Small intestine (tissue), 16 donors: ENCODE data around the gene NMUR1. TPM values are rescaled to one million over a fixed set of nuclear protein-coding genes. Genes with fewer than 3 reads are reported as not detected.
A peak's percentile ranks its signal among the peaks of the same experiment; 100 is the strongest.
"Not testable (repeated sequence)": the region's sequence is repeated elsewhere in the genome, so short reads cannot be mapped to it uniquely, and the experiment has no call there.

Experiments
- DNase-seq, 2 donors: peaks; one replicate each; pipeline versions ENCODE4 v3.0.0 to v3.0.0-alpha.2; 2013
- FAIRE-seq: peaks from 2 replicates; lab custom pipeline; 2012; peaks lifted over from hg19 to GRCh38; lab: Jason Lieb, UNC
- H3K27ac ChIP-seq, 3 donors: one replicate each; pipeline ENCODE4 v1.5.1; 2013; ENCODE audit warnings: low read length in 2 of 3, mild to moderate bottlenecking in 2 of 3, control low read depth in 1 of 3, inconsistent platforms in 1 of 3, low read depth in 1 of 3, moderate library complexity in 1 of 3
- H3K27me3 ChIP-seq, 3 donors: one replicate each; pipeline ENCODE4 v1.6.1; 2013; ENCODE audit warnings: low read length in 3 of 3, inconsistent platforms in 1 of 3; ENCODE audit not compliant: control insufficient read depth in 3 of 3, insufficient read depth in 3 of 3
- H3K36me3 ChIP-seq, 3 donors: one replicate each; pipeline ENCODE4 v1.6.1; 2013; ENCODE audit warnings: low read length in 3 of 3, inconsistent platforms in 1 of 3, low read depth in 1 of 3, mild to moderate bottlenecking in 1 of 3, moderate library complexity in 1 of 3; ENCODE audit not compliant: control insufficient read depth in 3 of 3, insufficient read depth in 2 of 3
- H3K4me1 ChIP-seq, 3 donors: one replicate each; pipeline ENCODE4 v1.6.1; 2013; ENCODE audit warnings: low read length in 2 of 3, inconsistent platforms in 1 of 3, low read depth in 1 of 3, mild to moderate bottlenecking in 1 of 3, moderate library complexity in 1 of 3; ENCODE audit not compliant: control insufficient read depth in 3 of 3, insufficient read depth in 2 of 3
- H3K4me3 ChIP-seq, 3 donors: one replicate each; pipeline ENCODE4 v1.5.1; 2013; ENCODE audit warnings: low read length in 3 of 3, control low read depth in 1 of 3, inconsistent platforms in 1 of 3, low read depth in 1 of 3, mild to moderate bottlenecking in 1 of 3, moderate library complexity in 1 of 3
- H3K9me3 ChIP-seq, 2 donors: one replicate each; pipeline ENCODE4 v1.6.1; 2013; ENCODE audit warnings: low read depth in 1 of 2, low read length in 1 of 2; ENCODE audit not compliant: control insufficient read depth in 2 of 2, insufficient read depth in 1 of 2
- WGBS, 3 donors: extraction: QIAGEN DNeasy Blood & Tissue Kit; methylation state at CpG; one replicate each; pipeline ENCODE4 v1.1.7; 2013; 5-methylcytosine and 5-hydroxymethylcytosine counted together
- long read RNA-seq, 10 donors: transcript quantifications; one replicate each; lab custom pipeline, GENCODE V29; 2026
- polyA plus RNA-seq, 4 donors: library from polyadenylated mRNA; stranded (reverse) in 3 of 4; unstranded in 1 of 4; fragments of 200-250 nt in 3 of 4; fragments of 120-200 nt in 1 of 4; gene quantifications; one replicate each; pipeline versions ENCODE4 v1.2.1 to v1.2.3, GENCODE V29; 2013
- donor health status: healthy with polysubstance abuse.
- donor health status: control.
- donor health status: control.
- donor health status: Bipolar disorder and iron deficiency.
- donor health status: healthy.

The NMUR1 gene, protein sequence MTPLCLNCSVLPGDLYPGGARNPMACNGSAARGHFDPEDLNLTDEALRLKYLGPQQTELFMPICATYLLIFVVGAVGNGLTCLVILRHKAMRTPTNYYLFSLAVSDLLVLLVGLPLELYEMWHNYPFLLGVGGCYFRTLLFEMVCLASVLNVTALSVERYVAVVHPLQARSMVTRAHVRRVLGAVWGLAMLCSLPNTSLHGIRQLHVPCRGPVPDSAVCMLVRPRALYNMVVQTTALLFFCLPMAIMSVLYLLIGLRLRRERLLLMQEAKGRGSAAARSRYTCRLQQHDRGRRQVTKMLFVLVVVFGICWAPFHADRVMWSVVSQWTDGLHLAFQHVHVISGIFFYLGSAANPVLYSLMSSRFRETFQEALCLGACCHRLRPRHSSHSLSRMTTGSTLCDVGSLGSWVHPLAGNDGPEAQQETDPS
- polyA plus RNA-seq, result 1 to 10 TPM in 1 of 4 donors, under 1 TPM in 2, not detected in 1; 0.60 to 1.4 (median 0.81) TPM
- long read RNA-seq, donor 1, result 0 reads
- long read RNA-seq, donor 2, result 0 reads
- long read RNA-seq, donor 3, result 0 reads
- long read RNA-seq, donor 4, result 0 reads
- long read RNA-seq, donor 5, result 0 reads
- long read RNA-seq, donor 6, result 0 reads
- long read RNA-seq, donor 7, result 0 reads
- long read RNA-seq, donor 8, result 0 reads
- long read RNA-seq, donor 9, result 0 reads
- long read RNA-seq, donor 10, partial matches to known transcripts, result 0 of 1 reads
- long read RNA-seq, donor 10, other reads (novel, unspliced or antisense), result 0 of 1 reads

DNA sequence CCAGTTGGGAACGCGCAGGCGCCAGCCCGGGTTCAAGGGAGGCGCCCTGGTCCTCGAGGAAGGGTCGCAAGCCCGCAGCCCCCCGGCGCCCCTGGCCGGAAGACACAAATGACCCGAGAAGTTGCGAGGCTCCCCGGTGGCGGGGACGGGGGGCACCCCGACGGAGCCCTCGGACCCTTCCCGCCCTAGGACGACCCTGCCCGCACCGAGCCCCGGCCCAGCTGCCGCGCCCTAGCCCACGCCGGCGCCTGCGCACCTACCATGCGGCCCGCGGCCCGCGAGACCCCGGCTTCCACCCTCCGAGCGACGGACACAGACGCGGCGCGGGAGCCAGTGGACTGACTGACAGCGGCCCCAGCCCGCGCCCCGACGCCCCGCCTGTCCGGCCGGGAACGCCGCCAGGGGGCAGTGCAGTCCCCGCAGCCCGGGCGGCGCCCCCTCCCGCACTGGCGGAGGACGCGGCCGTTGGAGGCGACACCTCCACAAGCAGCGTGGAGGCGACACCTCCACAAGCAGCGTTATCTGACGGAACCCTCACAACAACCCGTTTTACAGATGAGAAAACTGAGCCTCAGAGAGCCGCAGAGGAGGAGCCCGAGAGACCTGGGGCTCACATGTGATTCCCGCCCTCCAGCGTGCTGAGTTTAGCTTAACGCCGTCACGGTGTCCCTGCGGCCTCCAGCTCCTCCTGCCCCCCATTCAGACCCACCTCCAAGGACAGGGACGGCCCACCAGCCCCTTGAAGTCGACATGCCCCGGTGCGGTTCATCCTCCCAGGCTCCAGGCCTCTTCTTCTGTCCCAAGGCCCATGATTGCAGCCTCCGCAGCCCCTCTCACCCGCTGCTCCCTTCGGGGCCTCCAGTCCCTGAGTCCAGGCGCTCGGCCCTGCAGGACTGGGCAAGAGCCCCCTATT lies at the start of gene NMUR1:
Gene NMUR1 (minus strand): TSS at position 347 of the 913 bp plus-strand sequence. CDS start 84 bp downstream, at position 263.
- no peak for FAIRE-seq

DNA sequence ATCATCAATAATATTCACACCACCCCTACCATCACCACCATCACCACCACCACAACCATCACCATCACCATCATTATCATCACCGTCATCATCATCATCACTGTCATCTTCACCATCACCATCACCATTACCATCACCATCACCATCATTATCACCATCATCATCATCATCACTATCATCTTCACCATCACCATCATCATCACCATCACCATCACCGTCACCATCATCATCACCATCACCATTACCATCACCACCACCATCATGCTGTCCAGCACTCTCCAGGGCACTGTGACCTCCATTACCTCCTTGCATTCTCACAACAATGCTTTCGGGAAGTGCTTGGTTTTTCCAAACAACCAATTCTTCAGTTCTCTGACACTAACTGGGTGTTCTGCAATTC lies 49.3 kb upstream of the NMUR1 start:
- 94 to 98% (median 95%) methylated on average over 3 of the region's 3 CpGs for WGBS, 3 donors
- DNase-seq, result no peak
- Histone ChIP-seq H3K9me3 (peaks cover 0 to 4% of the 10 kb centered on the region in 2 donors), H3K4me3 (no peak overlapping the region), H3K27me3 (no peaks in the 10 kb centered on the region), H3K27ac (no peak overlapping the region), H3K36me3 (no peaks in the 10 kb centered on the region), H3K4me1 (no peaks in the 10 kb centered on the region)
- FAIRE-seq, result no peak

More for the DNA sequence above, at the start of gene NMUR1:
- Histone ChIP-seq H3K4me1 (no peaks in the 10 kb centered on the region), H3K27me3 (peaks cover 0 to 12% (median 0%) of the 10 kb centered on the region in 3 donors), H3K36me3 (no peaks in the 10 kb centered on the region), H3K4me3 (peak within 1 kb of the TSS; percentile 28 to 56 (median 28)), H3K27ac (peak within 1 kb of the TSS in 2 of 3 donors; percentile 27 to 50), H3K9me3 (no peaks in the 10 kb centered on the region)
- DNase-seq, result peak; percentile 48 to 73
- WGBS, 3 donors, result 13 to 17% (median 14%) methylated on average over 65 to 85 of the region's 85 CpGs

DNA sequence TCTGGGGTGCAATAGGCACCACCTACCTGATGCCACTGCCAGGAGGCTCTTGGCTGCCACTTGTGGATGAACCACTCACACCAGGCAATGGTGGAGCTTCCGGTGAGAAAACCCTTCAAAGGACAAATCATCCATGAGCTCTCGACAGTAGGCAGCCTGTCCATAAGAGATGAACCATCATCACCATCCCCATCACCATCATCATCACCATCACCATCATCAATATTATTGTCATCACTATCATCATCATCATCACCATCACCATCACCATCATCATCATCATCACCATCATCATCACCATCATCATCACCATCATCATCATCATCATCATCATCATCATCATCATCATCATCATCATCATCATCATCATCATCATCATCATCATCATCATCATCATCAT lies 48.4 kb upstream of the NMUR1 start:
- H3K4me1 ChIP-seq, H3K9me3 ChIP-seq, DNase-seq, FAIRE-seq, H3K4me3 ChIP-seq, H3K27ac ChIP-seq, H3K36me3 ChIP-seq, H3K27me3 ChIP-seq: not testable (repeated sequence)
- 94 to 100% (median 97%) methylated on average over 2 of the region's 2 CpGs for WGBS, 3 donors

DNA sequence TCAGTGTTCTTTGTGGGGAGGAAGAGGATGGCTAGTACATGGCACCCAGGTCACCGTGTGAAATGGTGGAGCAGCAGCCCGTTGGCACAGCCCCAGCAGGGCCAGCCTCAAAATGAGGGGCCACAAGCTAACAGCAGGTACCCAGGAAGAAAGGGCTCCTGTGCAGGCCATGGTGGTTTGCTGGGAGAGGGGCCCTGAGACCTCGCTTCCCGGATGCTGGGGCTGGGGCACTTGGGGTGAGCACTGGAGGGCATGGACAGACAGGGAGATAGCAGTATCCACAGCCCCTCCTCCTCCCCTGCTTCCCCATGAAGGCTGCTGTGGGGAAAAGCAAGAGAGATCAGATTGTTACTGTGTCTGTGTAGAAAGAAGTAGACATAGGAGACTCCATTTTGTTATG lies 46.2 kb upstream of the NMUR1 start:
- 84 to 92% (median 85%) methylated on average over 4 of the region's 4 CpGs for WGBS, 3 donors

DNA sequence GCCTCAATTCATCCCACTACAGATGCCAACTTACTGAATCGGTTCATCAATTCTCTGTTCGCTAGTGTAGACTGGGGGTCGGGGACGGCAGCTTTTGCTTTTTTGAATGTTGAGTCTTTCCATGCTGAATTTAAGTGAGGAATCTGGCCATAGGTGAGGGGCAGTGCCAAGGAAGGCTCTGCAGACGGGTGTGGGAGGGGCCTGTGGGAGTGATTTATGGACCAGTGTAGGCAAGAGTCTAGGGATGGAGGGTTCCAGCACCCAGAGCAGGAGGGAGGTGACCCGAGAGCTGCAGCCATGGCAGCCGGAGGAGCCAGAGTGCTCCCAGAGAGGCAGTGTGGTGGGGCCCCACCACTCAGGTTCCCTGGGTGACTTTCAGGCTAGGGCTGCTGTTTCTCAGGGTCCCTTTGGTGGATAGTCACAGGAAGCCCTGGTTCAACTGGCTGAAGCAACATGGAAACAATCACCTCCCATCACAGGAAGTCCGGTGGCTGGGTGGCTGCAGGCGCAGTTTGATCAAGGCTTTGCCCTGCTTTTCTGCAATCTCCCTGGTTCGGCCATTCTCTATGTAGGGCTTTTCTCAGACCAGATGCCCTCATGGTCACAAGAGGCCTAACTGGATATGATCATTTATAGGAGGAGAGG lies 45.5 kb upstream of the NMUR1 start:
- H3K4me1 ChIP-seq, result no peaks in the 10 kb centered on the region
- FAIRE-seq, result no peak
- no peaks in the 10 kb centered on the region for H3K36me3 ChIP-seq
- peaks cover 0 to 4% of the 10 kb centered on the region in 2 donors for H3K9me3 ChIP-seq
- no peaks in the 10 kb centered on the region for H3K27me3 ChIP-seq
- H3K27ac ChIP-seq, result no peak overlapping the region
- no peak overlapping the region for H3K4me3 ChIP-seq
- DNase-seq, result no peak
- WGBS, 3 donors, result 81 to 93% (median 90%) methylated on average over 9 to 10 of the region's 10 CpGs

More for the DNA sequence above, 46.2 kb upstream of the NMUR1 start:
- no peaks in the 10 kb centered on the region for H3K27me3 ChIP-seq
- FAIRE-seq (no peak), DNase-seq (no peak)
- H3K4me1 ChIP-seq, result no peaks in the 10 kb centered on the region
- H3K36me3 ChIP-seq, result no peaks in the 10 kb centered on the region
- no peak overlapping the region for H3K27ac ChIP-seq
- H3K4me3 ChIP-seq, result no peak overlapping the region
- H3K9me3 ChIP-seq, result peaks cover 0 to 4% of the 10 kb centered on the region in 2 donors

DNA sequence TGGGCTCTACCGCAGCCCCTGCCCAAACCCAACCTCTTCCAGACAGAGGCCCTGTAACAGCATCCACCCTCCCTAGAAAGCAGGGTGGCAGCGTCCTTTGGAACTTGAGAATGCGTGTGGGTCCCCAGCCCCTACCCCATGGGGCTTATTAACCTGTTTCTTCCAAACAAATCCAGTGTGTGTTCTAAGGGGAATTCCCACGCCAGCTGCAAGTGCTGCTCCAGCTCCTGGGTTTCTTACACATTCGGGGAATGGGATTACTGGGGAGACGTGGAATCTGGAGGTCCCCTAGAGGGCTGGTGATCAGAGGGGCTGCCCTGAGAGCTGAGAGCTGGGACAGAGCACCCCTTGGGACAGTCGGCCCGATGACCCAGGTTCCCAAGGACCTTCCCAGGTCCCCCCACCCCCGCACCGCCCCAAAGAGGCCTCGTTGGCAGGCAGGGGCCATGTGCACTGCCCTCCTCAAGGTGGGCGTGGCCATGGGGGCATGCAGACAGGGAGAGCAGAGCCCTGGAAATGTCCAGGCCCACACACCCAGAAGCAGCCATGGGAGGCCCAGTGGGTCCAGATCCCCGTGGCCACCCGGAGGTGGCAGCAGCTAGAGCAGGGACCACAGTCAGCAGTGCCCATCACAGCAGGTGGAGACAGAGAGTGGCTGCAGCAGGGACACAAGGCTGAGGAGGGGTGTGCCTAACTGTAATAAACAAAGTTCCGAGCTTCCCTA lies 43.6 kb upstream of the NMUR1 start:
- Histone ChIP-seq H3K9me3 (peaks cover 0 to 4% of the 10 kb centered on the region in 2 donors), H3K4me1 (no peaks in the 10 kb centered on the region), H3K27ac (no peak overlapping the region), H3K27me3 (no peaks in the 10 kb centered on the region), H3K4me3 (no peak overlapping the region), H3K36me3 (no peaks in the 10 kb centered on the region)
- no peak for DNase-seq
- FAIRE-seq, result no peak
- 74 to 86% (median 84%) methylated on average over 13 to 15 of the region's 15 CpGs for WGBS, 3 donors

DNA sequence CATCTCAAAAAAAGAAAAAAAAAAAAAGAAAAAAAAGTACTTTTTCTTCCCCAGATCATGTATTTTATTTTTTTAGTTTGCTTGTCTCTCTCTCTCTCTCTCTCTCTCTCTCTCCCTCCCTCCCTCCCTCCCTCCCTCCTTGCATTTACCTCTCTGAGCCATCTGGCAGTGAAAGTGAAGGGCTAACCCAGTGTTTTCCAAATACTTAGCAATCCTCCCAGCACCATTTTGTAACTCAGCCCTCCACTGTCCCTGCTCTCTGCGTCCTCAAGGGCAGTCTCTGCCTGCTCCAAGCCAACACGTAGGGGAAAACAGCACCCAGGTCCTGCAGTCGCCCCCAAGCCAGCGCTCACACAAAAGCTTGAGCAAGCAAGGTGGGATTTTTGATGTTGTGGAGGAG lies 42.9 kb upstream of the NMUR1 start:
- H3K36me3 ChIP-seq, result no peaks in the 10 kb centered on the region
- no peak for FAIRE-seq
- WGBS, 3 donors, result 61 to 85% (median 74%) methylated on average over 4 of the region's 4 CpGs
- H3K27me3 ChIP-seq, result no peaks in the 10 kb centered on the region
- DNase-seq, result no peak
- no peak overlapping the region for H3K4me3 ChIP-seq
- H3K9me3 ChIP-seq, result no peaks in the 10 kb centered on the region
- H3K4me1 ChIP-seq, result no peaks in the 10 kb centered on the region
- H3K27ac ChIP-seq, result no peak overlapping the region
